ENCODE results near the gene GALNT17.

- TF ChIP-seq CTCF (IDR thresholded peaks at IDR 0.05; ENCODE audit: low read depth, low read length) (no peak), EZH2phosphoT487 (IDR thresholded peaks at IDR 0.05; ENCODE audit: low read depth) (no peak)
These were observed 97.2 kb downstream of the GALNT17 start for GRCh38 chr7:71229148-71229547.
